Progenitor cell of endocrine pancreas (in vitro differentiated cells): ENCODE measurements around the gene SLC16A5. TPM values are rescaled to one million over a fixed set of nuclear protein-coding genes. Genes with fewer than 3 reads are reported as not detected.
A peak's percentile ranks its signal among the peaks of the same experiment; 100 is the strongest.

Experiments
- DNase-seq: peaks from one replicate; pipeline ENCODE4 v3.0.0; 2021; ENCODE audit warnings: low spot score; ENCODE audit not compliant: unreplicated experiment
- H3K27ac Mint-ChIP-seq: 2 replicates; pipeline ENCODE4 v1.8.0; 2021; ENCODE audit warnings: mild to moderate bottlenecking, moderate library complexity, mixed read lengths
- H3K27me3 Mint-ChIP-seq: 2 replicates; pipeline ENCODE4 v1.8.0; 2021; ENCODE audit warnings: mixed read lengths
- H3K36me3 Mint-ChIP-seq: 2 replicates; pipeline ENCODE4 v1.8.0; 2022; ENCODE audit warnings: mixed read lengths; ENCODE audit not compliant: insufficient read depth
- H3K4me1 Mint-ChIP-seq: 2 replicates; pipeline ENCODE4 v1.8.0; 2021; ENCODE audit warnings: low read depth, mixed read lengths
- H3K4me3 Mint-ChIP-seq: 2 replicates; pipeline ENCODE4 v1.8.0; 2021; ENCODE audit warnings: low read depth, mild to moderate bottlenecking, moderate library complexity, mixed read lengths
- H3K9me3 Mint-ChIP-seq: 2 replicates; pipeline ENCODE4 v1.8.0; 2021; ENCODE audit warnings: low read depth, mixed read lengths
- total RNA-seq: library from RNA; stranded (reverse); gene quantifications from 2 replicates; pipeline ENCODE4 v1.2.1, GENCODE V29; 2021
- TF ChIP-seq, protein P1 (sequence below): fragments of 200-600 bp; sonication (generic); IDR thresholded peaks from one replicate; pipeline ENCODE4 v1.5.0; 2021; ENCODE audit warnings: antibody characterized with exemption, mild to moderate bottlenecking; ENCODE audit not compliant: unreplicated experiment

Gene SLC16A5
- total RNA-seq, 1 donor from 2014 or later: 16.9 TPM

DNA sequence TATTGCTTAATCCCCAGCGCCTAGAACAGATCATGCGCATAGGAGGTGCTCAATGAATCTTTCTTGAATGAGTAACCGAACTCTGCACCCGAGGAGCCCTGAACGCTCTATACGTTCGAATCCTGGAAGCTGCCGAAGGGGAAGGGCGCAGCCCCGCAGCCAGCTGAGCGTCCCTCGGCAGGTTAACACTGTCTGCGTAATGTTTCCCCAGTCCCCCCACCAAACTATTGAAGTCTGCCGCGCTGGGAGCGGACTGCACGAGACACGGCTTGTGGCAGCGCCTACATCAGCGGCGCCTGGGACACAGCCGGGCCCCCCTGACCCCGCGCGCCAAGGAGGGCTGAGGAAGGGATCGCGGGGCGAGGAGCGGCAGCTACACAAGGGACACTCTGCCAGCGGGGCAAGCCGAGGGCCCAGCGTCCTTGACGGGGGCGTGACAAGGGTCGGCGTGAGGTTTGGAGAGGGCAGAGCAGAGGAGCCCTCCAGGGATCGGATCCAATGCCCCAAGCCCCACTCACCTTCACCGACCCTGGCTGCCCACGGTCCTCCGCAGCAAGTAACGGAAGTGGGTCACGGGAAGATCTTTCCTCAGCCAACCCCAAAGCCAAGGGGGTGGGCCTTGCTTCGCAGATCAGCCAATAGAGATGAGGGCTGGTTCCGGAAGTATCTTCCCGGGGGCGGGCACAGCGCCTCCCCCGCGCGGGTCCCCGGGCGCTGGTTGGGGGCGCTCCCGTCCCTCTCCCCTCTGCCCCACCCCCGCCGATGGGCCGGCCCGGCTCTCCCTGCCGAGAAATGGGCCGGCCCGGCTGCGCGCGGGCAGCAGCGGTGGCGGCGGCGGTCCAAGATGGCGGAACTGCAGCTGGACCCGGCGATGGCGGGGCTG is 41.1 kb upstream of the SLC16A5 start, which contains the start of the genes ATP5PD and KCTD2:
TSS of gene ATP5PD (minus strand) at position 563 of the 883 bp plus-strand sequence. CDS start 4,319 bp downstream, outside the sequence.
TSS of gene KCTD2 (plus strand) at position 819 of the 883 bp plus-strand sequence. CDS start at position 845, 26 bp downstream.
- DNase-seq: peak; percentile 90
- H3K27me3 Mint-ChIP-seq: no peaks in the 10 kb centered on the region
- peak within 1 kb of the TSS; percentile 96 for H3K4me3 Mint-ChIP-seq
- peaks cover 23% of the 10 kb centered on the region for H3K4me1 Mint-ChIP-seq
- peak within 1 kb of the TSS; percentile 97 for H3K27ac Mint-ChIP-seq
- TF ChIP-seq, protein P1, sequence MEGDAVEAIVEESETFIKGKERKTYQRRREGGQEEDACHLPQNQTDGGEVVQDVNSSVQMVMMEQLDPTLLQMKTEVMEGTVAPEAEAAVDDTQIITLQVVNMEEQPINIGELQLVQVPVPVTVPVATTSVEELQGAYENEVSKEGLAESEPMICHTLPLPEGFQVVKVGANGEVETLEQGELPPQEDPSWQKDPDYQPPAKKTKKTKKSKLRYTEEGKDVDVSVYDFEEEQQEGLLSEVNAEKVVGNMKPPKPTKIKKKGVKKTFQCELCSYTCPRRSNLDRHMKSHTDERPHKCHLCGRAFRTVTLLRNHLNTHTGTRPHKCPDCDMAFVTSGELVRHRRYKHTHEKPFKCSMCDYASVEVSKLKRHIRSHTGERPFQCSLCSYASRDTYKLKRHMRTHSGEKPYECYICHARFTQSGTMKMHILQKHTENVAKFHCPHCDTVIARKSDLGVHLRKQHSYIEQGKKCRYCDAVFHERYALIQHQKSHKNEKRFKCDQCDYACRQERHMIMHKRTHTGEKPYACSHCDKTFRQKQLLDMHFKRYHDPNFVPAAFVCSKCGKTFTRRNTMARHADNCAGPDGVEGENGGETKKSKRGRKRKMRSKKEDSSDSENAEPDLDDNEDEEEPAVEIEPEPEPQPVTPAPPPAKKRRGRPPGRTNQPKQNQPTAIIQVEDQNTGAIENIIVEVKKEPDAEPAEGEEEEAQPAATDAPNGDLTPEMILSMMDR: peak; percentile 19
- H3K36me3 Mint-ChIP-seq: peaks cover 3% of the 10 kb centered on the region
- no peaks in the 10 kb centered on the region for H3K9me3 Mint-ChIP-seq

DNA sequence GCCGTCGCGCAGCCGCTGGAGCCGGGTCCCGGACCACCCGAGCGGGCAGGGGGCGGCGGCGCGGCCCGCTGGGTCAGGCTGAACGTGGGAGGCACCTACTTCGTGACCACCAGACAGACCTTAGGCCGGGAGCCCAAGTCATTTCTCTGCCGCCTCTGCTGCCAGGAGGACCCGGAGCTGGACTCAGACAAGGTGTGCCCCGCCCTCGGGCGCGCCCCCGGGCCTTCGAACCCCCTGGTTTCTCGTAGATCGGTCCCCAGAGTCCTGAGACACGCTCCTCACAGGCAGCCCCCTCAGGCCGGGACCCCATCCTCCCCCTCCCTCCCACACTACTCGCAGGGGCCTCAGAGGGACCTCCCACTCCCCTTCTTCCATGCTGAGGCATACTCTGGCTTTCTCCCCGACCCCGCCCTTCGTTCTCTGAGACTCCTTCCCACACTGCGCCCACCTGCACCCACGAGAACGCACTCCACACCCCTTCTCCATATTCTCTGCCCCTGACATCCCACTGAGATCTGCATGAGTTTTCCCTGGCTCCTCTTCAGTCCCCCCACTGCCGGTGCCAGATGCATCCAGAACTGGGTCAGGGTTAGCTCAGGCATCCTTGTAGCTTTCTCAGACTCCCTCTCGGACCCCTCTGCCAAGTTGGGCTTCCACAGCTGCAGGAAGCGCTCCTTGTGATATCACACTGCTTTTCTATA is 40.2 kb upstream of the SLC16A5 start:
- TF ChIP-seq, protein P1: no peak
- H3K9me3 Mint-ChIP-seq: no peaks in the 10 kb centered on the region
- no peak for DNase-seq
- H3K36me3 Mint-ChIP-seq: peaks cover 4% of the 10 kb centered on the region
- peaks cover 23% of the 10 kb centered on the region for H3K4me1 Mint-ChIP-seq
- H3K27me3 Mint-ChIP-seq: no peaks in the 10 kb centered on the region
- H3K27ac Mint-ChIP-seq: peak overlapping the region; percentile 91
- H3K4me3 Mint-ChIP-seq: peak overlapping the region; percentile 94

DNA sequence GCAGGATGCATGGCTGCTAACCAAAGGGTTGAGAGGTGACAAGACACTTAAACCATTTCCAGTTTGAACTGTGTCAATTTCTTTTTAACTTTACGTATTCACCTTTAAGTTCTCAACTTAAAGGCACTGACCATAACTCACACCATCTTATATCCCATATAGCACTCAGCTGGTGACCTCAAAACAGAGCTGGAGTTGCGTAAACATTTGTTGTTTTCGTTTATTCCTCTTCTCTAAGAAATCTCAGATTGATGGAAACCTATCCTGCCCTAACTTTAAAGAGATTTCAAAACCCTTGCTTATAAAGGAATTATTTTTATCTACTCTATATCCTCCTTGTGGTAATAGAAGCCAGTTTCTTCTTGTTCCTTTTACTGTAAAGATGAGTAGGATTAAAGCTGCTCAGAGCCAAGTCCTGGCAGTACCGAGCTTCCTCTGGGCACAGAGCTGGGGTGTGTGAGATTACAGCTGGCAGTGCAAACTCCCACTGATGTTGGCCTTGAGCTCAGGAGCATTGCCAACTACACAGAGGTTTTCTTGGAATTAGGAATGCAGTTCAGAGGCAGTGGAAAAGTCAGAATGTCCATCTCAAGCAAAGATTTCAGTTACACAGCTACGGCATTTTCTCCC is 39.4 kb upstream of the SLC16A5 start:
- Mint-ChIP-seq H3K27ac (peak overlapping the region; percentile 64), H3K36me3 (peaks cover 7% of the 10 kb centered on the region)

DNA sequence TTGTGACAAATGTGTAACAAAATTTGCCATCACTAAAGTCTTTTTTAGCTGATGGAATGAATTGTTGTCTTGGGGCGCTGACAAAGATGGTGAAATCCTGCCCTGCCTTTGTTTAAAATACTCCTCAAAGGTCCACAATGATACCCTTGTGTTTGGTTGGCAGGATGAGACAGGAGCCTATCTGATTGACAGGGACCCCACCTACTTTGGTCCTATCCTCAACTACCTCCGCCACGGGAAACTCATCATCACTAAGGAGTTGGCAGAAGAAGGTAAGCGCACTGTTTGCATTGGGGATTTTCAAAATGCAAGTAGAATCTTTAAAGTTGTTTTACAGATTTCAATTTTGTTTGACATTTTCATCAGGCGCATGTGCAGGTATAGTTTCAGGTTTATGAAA is 38.7 kb upstream of the SLC16A5 start:
- Mint-ChIP-seq H3K27me3 (no peaks in the 10 kb centered on the region), H3K4me1 (peaks cover 23% of the 10 kb centered on the region), H3K27ac (no peak overlapping the region), H3K9me3 (no peaks in the 10 kb centered on the region), H3K36me3 (peaks cover 10% of the 10 kb centered on the region), H3K4me3 (peak overlapping the region; percentile 94)
- DNase-seq: no peak
- TF ChIP-seq, protein P1: no peak

More for the DNA sequence above, 39.4 kb upstream of the SLC16A5 start:
- Mint-ChIP-seq H3K9me3 (no peaks in the 10 kb centered on the region), H3K4me1 (peaks cover 23% of the 10 kb centered on the region), H3K27me3 (no peaks in the 10 kb centered on the region), H3K4me3 (peak overlapping the region; percentile 94)
- DNase-seq: no peak
- TF ChIP-seq, protein P1: no peak

DNA sequence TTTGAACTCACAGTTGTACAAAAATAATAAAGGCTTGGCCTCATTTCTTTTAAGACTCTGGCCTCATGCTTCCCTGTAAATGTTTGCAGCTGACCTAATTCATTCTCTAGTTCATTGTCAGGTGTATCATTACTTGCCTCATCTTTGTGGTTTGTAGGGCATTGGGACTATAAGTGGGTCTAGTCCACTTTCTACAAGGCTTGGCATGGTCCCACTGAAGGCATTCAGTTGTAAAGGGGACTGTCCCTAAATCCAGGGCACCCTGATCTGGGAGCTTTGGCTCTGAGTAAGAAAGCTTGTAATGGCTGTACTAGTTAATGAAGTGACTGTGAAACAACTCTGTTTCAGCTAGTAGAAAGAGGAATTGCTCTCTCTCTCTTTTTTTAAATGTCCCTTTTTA is 38.0 kb upstream of the SLC16A5 start:
- Mint-ChIP-seq H3K36me3 (peaks cover 13% of the 10 kb centered on the region), H3K9me3 (no peaks in the 10 kb centered on the region), H3K27me3 (no peaks in the 10 kb centered on the region), H3K4me3 (no peak overlapping the region), H3K27ac (no peak overlapping the region), H3K4me1 (peaks cover 23% of the 10 kb centered on the region)
- TF ChIP-seq, protein P1: no peak
- no peak for DNase-seq
